NCI-H345 (cell line): ENCODE results near the gene KIF13A.
"Not testable (repeated sequence)": the region's sequence is repeated elsewhere in the genome, so short reads cannot be mapped to it uniquely, and the experiment has no call there.

Experiments
- DNase-seq: peaks from one replicate; lab custom pipeline; 2025; lab: John Stamatoyannopoulos, UW

The KIF13A gene

GRCh38 chr6:17785094-17785787 is 202.2 kb downstream of the KIF13A start:
- no peak for DNase-seq

GRCh38 chr6:17780061-17780460 is 207.4 kb downstream of the KIF13A start:
- DNase-seq, result no peak

DNA sequence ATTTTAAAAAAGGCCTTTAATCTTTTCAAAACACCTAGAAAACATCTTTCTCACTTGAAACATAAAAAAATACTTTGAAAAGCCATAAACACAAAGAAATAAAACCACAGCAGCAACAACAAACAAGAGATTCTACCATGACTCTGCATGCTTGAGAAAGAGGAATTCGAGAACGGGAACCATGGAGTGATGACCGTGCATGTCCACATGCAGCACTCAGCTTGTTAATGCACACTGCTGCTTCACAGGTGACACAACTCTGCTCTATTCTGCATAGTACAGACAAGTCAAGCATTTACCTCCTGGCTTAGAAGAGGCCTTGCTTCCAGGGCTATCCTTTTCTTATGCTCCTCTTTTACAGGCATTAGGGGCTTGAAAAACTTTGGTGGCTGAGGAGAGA is 215.8 kb downstream of the KIF13A start:
- no peak for DNase-seq

DNA sequence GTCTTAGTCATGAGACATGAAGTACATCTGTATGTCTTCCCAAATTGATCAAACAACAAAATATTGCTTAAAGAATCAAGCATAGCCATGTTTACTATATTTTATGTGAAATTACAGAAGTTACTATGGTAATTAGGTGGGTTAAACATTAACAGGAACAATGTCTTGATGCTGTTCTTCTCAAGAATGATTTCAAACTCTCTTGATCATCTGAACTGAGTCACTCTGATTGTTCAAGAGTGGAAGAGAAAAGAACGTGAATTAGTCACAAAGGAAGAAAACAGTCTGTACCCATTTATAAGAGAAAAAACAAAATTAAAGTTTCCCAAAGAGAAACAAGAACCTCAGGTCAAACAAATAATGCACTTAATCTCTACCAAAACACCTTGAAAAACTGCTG is 218.6 kb downstream of the KIF13A start:
- DNase-seq, result no peak

GRCh38 chr6:17768388-17768787 is 219.0 kb downstream of the KIF13A start:
- no peak for DNase-seq

DNA sequence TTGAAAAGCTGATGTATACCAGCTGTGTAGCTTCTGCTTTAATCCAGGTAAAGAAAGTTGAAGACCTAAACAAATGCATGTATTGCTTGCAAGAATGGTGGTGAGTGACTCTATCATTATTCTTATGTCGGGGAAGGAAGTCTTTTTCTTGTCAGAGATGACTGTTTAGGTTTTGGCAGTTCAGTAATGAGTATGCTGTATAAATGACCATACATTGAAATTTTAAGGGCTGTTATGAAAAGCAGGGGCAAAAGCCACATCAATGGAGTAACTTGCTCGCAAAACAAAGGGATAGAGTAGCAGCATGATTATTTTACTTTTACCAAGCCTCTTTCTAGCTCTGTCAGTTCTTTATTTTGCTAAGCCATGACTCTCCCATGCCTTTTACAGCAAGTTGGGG is 224.8 kb downstream of the KIF13A start:
- DNase-seq, result no peak

DNA sequence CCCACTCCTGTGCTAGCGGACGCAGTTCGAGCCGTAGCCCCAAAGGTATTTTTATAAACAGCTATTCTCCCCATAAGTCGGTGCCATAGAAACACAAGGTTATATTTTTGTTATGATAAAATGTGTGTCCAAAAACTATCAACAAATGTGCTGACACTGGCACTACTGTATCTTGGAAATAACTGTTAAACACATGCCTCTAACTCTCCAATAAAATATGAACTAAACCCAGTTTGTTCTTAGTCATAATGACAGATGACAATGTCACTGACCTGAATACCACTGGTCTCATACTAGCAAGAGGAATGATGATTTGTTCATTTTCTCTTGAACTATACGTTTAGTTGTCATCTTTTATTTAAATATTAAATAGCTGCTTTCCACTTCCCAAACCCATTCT is 229.3 kb downstream of the KIF13A start:
- DNase-seq, result no peak

DNA sequence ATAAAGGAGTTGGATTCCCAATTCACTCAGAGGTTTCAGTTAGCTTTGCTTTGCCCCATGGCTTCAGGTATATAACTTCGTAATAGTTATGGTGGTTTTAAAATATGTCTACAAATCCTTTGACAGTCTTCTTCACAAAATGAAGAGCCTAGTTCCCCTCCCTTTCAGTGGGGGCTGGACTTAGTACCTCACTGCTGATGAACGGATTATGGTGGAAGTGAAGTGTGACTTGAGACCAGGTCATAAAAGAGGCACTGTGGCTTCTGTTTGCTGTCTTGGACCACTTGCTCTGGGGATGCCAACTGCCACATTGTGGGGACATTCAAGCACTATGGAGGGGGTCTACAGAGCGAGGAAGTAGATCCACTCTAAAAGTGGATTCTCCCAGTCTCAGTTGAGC is 233.2 kb downstream of the KIF13A start:
- no peak for DNase-seq

DNA sequence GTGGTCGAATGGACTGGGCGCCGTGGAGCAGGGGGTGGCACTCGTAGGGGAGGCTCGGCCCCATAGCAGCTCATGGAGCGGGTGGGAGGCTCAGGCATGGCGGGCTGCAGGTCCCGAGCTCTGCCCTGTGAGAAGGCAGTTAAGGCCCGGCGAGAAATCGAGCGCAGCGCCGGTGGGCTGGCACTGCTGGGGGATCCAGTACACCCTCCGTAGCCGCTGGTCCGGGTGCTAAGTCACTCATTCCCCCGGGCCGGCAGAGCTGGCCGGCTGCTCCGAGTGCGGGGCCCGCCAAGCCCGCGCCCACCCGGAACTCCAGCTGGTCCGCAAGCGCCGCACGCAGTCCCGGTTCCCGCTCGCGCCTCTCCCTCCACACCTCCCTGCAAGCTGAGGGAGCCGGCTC is 242.1 kb downstream of the KIF13A start:
- not testable (repeated sequence) for DNase-seq

GRCh38 chr6:17744757-17745308 is 242.6 kb downstream of the KIF13A start:
- DNase-seq, result not testable (repeated sequence)

DNA sequence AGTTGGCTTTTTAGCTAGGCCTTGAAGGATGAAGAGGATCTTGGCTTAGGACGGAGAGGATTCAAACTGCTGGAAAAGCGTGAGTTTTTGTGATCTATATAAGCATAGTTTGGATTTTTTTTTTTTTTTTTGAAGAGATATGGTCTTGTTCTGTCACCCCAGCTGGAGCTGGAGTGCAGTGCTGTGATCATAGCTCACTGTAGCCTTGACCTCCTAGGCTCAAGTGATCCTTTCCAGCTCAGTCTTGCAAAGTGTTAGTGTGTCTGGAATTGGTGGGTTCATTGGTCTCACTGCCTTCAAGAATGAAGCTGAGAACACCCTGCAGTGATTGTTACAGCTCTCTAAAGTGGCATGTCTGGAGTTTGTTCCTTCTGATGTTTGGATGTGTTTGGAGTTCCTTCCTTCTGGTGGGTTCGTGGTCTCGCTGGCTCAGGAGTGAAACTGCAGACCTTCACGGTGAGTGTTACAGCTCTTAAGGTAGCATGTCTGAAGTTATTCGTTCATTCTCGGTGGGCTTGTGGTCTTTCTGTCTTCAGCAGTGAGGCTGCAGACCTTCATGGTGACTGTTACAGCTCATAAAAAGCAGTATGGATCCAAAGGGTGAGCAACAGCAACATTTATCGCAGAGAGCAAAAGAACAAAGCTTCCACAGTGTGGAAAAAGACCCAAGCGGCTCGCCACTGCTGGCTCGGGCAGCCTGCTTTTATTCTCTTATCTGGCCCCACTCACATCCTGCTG is 243.2 kb downstream of the KIF13A start:
- DNase-seq, result no peak

- no peak for DNase-seq
Observed at GRCh38 chr6:17741507-17741906, 245.9 kb downstream of the KIF13A start.

DNA sequence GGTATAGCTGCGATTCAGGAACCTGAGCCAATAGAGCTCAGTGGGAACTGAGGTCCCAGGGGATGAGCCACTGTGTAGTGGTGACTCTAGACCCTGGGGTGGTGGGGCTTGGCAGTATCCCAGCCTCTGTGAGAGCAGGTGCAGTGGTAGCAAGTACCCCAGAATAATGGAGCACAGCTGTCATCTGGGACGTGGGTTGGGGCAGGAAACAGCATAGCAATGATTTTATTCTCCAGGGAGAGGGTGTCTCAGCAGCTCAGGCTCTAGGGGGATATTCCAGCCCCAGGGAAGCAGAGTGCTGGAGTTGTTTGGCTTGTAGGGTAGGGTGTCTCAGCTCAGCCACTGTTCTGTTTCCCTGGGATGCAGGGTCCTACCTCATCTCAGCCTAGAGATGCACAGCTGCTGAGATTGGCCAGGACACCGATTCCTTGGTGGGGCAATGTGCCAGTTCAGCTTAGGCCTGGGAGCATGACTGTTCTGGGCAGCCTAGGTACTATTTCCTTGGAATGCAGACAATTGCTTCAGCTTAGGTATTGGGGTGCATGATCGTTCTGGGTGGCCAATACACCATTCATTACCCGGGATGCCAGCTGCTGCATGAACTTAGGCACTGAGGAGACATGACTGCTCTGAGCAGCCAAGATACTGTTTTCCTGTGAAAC is 246.7 kb downstream of the KIF13A start:
- peak; percentile 89 for DNase-seq

DNA sequence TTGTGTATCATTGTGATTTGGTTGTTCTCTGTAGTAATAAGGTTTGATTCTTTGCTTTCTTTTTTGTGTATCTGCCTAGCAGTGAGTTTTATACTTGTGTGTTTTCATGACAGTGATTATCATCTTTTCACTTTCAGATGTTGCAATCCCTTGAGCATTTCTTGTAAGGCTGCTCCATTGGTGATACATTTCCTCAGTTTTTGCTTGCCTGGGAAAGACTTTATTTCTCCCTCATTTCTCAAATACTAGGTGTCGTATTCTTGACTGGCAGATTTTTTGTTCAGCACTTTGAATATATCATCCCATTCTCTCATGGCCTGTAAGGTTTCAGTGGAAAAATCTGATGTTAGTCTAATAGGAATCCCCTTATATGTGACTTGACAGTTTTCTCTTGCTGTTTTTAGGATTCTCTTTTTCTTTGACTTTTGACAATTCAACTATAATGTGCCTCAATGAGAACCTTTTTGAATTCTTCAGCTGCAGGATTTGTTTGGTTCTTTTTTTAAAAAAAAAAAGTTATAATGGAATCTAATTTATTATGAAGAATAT is 249.7 kb downstream of the KIF13A start:
- DNase-seq, result no peak

GRCh38 chr6:17735311-17735710 is 252.1 kb downstream of the KIF13A start:
- DNase-seq, result not testable (repeated sequence)

DNA sequence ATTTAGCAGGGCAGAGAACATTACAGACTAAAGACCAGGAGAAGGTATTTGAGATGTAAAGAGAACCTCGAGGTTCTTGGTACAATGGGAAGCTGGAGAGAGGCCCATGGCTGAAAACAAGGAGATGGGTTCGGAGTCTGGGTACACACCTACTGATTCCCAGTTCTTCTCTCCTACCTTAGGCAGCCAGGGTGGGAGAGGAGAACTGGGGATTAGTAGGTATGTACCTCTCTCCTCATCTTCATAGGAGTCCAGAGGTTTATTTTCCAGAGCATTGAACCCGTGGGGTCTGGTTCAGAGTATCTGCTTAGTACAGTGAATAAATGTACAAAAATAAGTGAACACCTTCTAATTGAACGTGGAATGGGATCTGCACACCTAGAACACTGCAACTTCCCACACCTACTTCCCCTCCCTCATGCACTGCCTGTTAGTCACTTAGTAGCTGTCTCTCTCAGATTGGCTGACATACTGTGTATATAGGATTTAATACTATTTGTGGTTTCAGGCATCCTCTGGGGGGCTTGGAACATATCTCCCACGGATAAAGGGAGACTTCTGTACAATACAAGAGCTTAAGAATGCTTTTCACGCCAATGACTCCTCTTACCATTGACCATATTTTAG is 257.2 kb downstream of the KIF13A start:
- no peak for DNase-seq

DNA sequence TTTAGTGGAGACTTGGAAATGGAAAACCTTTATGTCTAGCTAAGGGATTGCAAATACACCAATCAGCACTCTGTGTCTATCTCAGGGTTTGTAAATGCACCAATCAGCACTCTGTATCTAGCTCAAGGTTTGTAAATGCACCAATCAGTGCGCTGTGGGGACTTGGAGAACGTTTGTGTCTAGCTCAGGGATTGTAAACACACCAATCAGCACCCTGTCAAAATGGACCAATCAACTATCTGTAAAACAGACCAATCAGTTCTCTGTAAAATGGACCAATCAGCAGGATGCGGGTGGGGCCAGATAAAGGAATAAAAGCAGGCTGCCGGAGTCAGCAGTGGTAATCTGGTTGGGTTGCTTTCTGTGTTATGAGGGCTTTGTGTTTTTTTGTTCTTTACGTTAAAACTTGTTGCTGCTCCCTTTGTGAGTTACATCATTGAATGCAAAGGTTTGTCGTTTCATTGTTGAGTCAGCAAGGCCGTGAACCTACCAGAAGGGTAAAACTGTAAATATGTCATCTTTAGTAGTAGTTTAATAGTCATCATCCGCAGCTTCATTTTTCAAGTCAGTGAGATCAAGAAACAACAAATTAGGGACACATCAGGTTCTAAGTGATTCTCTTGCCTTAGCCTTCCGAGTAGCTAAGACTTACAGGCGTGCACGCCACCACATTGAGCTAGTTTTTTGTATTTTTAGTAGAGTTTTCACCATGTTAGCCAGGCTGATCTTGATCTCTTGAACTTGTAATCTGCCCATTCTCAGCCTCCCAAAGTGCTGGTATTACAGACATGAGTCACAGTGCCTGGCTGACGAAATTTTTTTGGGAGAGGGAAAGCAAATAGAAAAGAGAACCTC is 258.0 kb downstream of the KIF13A start:
- no peak for DNase-seq

- DNase-seq, result no peak
Observed at GRCh38 chr6:17728551-17729222, 258.7 kb downstream of the KIF13A start.

GRCh38 chr6:17725083-17725482 is 262.4 kb downstream of the KIF13A start:
- DNase-seq, result peak; percentile 87

- DNase-seq, result no peak
Observed at GRCh38 chr6:17724341-17724740, 263.1 kb downstream of the KIF13A start.

DNA sequence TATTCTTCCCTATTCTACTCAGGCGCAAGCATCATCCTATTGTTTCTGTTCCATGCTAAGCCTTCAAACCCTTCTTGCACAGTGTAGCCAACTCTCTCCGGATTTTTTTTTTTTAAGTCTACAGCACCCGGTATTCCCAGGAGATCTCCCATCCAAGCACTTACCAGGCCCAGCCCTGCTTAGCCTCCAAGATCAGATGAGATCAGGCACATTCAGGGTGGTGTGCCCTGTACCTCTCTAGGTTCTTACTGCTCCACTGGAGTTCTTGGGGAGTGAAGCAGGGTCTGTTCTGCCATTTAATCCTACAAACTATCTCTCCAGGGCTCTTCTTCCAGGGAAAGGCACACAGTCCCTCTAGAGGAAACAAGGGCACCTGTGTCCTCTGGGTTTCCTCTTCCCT is 265.8 kb downstream of the KIF13A start:
- DNase-seq, result peak; percentile 35
